C4-2B (cell line): Measurements from ENCODE around the gene ZNF230.

ENCODE experiments used
- CTCF ChIP-seq: fragments of 450-650 bp; conservative IDR thresholded peaks from 2 replicates; pipeline ENCODE4 v1.5.1; 2017; ENCODE audit warnings: mild to moderate bottlenecking
- ZFX ChIP-seq: fragments of 450-650 bp; IDR thresholded peaks from 2 replicates; pipeline ENCODE4 v1.6.1; 2017

- TF ChIP-seq CTCF (no peak), ZFX (no peak)
Observed at GRCh38 chr19:43957891-43958290, 44.9 kb upstream of the ZNF230 start.
